ENCODE measurements around the gene ANXA7. TPM values are rescaled to one million over a fixed set of nuclear protein-coding genes. Genes with fewer than 3 reads are reported as not detected.

The ANXA7 gene
- polyA plus RNA-seq, 2 of the 4 experiments (the other 2 are of a cell fraction): 96.2 to 150 TPM

DNA sequence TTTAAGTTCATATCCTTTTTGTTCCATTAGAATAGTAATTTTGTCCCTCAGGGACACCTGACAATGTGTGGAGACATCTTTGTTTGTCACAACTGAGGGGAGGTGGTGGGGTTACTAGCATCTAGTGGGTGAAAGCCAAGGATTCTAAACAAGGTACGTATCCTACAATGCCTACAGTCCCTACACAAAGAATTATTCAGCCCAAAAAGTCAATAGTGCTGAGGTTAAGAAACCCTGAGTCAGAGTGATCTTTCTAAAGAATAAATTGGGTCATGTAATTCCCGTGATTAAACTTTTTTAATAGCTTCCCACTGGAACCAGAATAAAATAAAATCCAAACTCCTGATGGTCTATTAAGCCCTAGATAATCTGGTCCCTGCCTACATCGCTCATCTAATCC lies 2.7 kb upstream of the ANXA7 start (continued):
- TF ChIP-seq, protein P1, sequence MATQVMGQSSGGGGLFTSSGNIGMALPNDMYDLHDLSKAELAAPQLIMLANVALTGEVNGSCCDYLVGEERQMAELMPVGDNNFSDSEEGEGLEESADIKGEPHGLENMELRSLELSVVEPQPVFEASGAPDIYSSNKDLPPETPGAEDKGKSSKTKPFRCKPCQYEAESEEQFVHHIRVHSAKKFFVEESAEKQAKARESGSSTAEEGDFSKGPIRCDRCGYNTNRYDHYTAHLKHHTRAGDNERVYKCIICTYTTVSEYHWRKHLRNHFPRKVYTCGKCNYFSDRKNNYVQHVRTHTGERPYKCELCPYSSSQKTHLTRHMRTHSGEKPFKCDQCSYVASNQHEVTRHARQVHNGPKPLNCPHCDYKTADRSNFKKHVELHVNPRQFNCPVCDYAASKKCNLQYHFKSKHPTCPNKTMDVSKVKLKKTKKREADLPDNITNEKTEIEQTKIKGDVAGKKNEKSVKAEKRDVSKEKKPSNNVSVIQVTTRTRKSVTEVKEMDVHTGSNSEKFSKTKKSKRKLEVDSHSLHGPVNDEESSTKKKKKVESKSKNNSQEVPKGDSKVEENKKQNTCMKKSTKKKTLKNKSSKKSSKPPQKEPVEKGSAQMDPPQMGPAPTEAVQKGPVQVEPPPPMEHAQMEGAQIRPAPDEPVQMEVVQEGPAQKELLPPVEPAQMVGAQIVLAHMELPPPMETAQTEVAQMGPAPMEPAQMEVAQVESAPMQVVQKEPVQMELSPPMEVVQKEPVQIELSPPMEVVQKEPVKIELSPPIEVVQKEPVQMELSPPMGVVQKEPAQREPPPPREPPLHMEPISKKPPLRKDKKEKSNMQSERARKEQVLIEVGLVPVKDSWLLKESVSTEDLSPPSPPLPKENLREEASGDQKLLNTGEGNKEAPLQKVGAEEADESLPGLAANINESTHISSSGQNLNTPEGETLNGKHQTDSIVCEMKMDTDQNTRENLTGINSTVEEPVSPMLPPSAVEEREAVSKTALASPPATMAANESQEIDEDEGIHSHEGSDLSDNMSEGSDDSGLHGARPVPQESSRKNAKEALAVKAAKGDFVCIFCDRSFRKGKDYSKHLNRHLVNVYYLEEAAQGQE (IDR thresholded peaks at IDR 0.05): no peak
- TF ChIP-seq CHD4 (IDR thresholded peaks at IDR 0.05; ENCODE audit: borderline replicate concordance) (no peak), NFE2L2 (conservative IDR thresholded peaks at IDR 0.05; ENCODE audit: low read length) (no peak)

DNA sequence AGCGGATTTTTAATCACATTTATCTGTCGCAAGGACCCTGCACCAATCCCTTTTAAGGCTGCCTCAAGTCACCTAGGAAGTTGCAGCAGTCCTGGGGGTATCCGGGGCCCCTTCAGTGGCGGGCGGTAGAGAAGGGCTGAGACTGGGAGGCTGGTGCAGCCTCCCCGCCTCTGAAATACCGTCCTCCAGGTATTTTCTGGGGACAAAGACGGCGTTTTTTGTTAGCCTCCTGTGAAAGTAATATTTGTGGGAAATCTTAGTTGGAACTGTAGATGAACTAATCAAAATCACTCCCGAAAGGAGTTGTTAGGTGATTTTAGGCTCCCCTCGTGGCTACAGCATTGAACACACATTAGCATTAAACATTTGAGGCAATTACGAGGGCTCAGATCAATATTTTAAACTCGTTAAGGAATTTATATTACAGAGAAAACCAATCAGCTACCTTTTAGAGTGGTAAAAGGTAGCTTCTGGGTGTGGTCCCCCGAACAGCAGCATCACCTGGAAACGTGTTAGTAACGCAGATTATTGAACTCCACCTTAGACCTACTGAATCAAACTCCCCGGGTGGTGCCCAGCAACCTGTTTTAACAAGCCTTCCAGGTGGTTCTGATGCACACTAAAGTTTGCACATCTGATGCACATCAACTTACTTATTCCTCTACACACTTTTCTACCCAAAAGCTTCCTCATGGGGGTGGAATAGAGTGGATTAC lies 530 bp upstream of the ANXA7 start:
- ATAC-seq: peak; percentile 57 to 63
- Histone ChIP-seq H3K4me3 (peak overlapping the region; percentile 76), H3K4me1 (peaks cover 27% of the 10 kb centered on the region; the same call in 2 of the 3 replicates), H3K27ac (peak overlapping the region; percentile 88 to 98), H3K9me3 (no peaks in the 10 kb centered on the region), H3K4me2 (peak overlapping the region; percentile 84)
- ChIA-PET CTCF (interaction anchor here (0.9 to 1.2 kb wide), 2 partner anchors 13 to 17 kb away, joined by 3 to 4 read pairs; no protein-coding TSS in a partner anchor), POLR2A (interaction anchor here (1.0 to 2.2 kb wide), 4 partner anchors 56 to 195 kb away, joined by 3 to 15 read pairs (median 7); partner anchors contain the start of genes CFAP70 and DNAJC9)
- 6% methylated on average over 17 of the region's 17 CpGs for WGBS (ENCODE audit: missing lambda C conversion rate)
- DNase-seq (ENCODE audit: low read depth in 1 of 2, low spot score in 1 of 2): no peak
- no peak for FAIRE-seq
- no peak for TF ChIP-seq FOSB (CRISPR knock-in tag; IDR thresholded peaks at IDR 0.05)
- no peak for TF ChIP-seq FOXS1 (CRISPR knock-in tag; IDR thresholded peaks at IDR 0.05)
- no peak for TF ChIP-seq ESRRA (IDR thresholded peaks at IDR 0.05; ENCODE audit: borderline replicate concordance, low read length)
- TF ChIP-seq, protein P2, sequence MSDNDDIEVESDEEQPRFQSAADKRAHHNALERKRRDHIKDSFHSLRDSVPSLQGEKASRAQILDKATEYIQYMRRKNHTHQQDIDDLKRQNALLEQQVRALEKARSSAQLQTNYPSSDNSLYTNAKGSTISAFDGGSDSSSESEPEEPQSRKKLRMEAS (IDR thresholded peaks at IDR 0.05): no peak
- TF ChIP-seq, protein P3, sequence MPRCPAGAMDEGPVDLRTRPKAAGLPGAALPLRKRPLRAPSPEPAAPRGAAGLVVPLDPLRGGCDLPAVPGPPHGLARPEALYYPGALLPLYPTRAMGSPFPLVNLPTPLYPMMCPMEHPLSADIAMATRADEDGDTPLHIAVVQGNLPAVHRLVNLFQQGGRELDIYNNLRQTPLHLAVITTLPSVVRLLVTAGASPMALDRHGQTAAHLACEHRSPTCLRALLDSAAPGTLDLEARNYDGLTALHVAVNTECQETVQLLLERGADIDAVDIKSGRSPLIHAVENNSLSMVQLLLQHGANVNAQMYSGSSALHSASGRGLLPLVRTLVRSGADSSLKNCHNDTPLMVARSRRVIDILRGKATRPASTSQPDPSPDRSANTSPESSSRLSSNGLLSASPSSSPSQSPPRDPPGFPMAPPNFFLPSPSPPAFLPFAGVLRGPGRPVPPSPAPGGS (IDR thresholded peaks at IDR 0.05): 0 out of 3 replicates have a peak, but pooled peaks have one; percentile 50
- TF ChIP-seq ZC3H11A (IDR thresholded peaks at IDR 0.05): no peak
- no peak for TF ChIP-seq EP300 (IDR thresholded peaks at IDR 0.05)
- no peak for TF ChIP-seq ZNF302 (CRISPR knock-in tag; IDR thresholded peaks at IDR 0.05)

DNA sequence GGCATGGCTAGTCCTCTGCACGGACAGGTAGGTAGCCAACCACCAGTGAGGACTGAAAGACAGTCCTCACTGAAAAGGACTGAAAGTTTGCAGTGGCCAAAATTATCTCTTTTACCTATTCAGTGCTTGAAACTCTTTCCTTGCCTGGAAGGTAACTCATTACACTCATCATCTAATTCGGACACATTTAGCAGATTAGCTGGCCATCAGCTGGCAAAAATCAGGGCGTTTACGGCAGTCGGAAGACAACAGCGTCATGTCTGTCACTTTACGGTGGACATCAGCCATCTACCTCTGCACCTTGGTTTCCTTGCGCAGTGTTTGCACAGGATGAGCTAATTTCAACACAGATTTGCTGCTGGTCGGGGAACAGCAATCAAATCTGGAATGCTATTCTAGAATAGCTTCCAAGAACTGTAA lies 740 bp downstream of the ANXA7 start:
- FAIRE-seq: no peak

DNA sequence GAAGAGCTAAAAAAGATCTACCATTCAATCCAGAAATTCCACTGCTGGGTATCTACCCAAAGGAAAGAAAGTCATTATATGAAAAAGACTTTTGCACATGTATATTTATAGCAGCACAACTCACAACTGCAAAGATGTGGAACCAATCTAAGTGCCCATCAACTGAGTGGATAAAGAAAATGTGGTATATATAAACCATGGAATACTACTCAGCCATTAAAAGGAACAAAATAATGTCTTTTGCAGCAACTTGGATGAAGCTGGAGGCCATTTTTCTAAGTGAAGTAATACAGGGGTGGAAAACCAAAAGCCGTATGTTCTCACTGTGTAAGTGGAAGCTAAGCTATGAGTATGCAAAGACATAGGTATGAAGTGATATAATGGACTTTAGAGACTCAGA lies 3.0 kb downstream of the ANXA7 start:
- Histone ChIP-seq H3K4me1 (peaks cover 35% of the 10 kb centered on the region; the same call in 2 of the 3 replicates), H3K4me3 (no peak overlapping the region), H3K27ac (no peak overlapping the region), H3K4me2 (no peak overlapping the region), H3K9me3 (no peaks in the 10 kb centered on the region)
- 90% methylated on average over 1 of the region's 1 CpG for WGBS (ENCODE audit: missing lambda C conversion rate)
- FAIRE-seq: no peak
- POLR2A ChIA-PET: no interaction called here
- TF ChIP-seq, protein P4, sequence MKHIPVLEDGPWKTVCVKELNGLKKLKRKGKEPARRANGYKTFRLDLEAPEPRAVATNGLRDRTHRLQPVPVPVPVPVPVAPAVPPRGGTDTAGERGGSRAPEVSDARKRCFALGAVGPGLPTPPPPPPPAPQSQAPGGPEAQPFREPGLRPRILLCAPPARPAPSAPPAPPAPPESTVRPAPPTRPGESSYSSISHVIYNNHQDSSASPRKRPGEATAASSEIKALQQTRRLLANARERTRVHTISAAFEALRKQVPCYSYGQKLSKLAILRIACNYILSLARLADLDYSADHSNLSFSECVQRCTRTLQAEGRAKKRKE (CRISPR knock-in tag; IDR thresholded peaks at IDR 0.05; ENCODE audit: low read depth): no peak
- ATAC-seq: no peak
- DNase-seq (ENCODE audit: low read depth in 1 of 2, low spot score in 1 of 2): no peak
- CTCF ChIA-PET: interaction anchor here (1.7 to 3.2 kb wide), 2 partner anchors 9 to 148 kb away, joined by 4 to 11 read pairs; no protein-coding TSS in a partner anchor

More for the DNA sequence above, 740 bp downstream of the ANXA7 start:
- H3K4me3 ChIP-seq: peak overlapping the region; percentile 76
- peaks cover 30% of the 10 kb centered on the region; the same call in 2 of the 3 replicates for H3K4me1 ChIP-seq
- peak overlapping the region; percentile 88 to 98 for H3K27ac ChIP-seq
- H3K9me3 ChIP-seq: no peaks in the 10 kb centered on the region
- ATAC-seq (peak; percentile 65 to 66), DNase-seq (ENCODE audit: low read depth in 1 of 2, low spot score in 1 of 2) (peak; percentile 62 to 80)
- TF ChIP-seq TP53 (CRISPR knock-in tag; IDR thresholded peaks at IDR 0.05) (0 out of 2 replicates have a peak, but pooled peaks have one; percentile 19), TFCP2L1 (CRISPR knock-in tag; IDR thresholded peaks at IDR 0.05) (no peak)
- CTCF ChIA-PET: interaction anchor here (0.9 to 3.2 kb wide), 3 partner anchors 11 to 150 kb away, joined by 3 to 11 read pairs (median 4); no protein-coding TSS in a partner anchor
- peak overlapping the region; percentile 82 for H3K4me2 ChIP-seq
- WGBS (ENCODE audit: missing lambda C conversion rate): 2% methylated on average over 9 of the region's 9 CpGs
- POLR2A ChIA-PET: interaction anchor here (0.7 to 2.2 kb wide), 8 partner anchors 44 to 194 kb away, joined by 3 to 15 read pairs (median 7); partner anchors contain the start of genes CFAP70, DNAJC9 and PPP3CB

All from A549 (cell line).